K562 (cell line): ENCODE data around the gene PPARG. TPM values are rescaled to one million over a fixed set of nuclear protein-coding genes. Genes with fewer than 3 reads are reported as not detected.

Experiments
- ATAC-seq: fragments of 200-7000 bp; cut with Tn5 transposase; 3 replicates; pipeline ENCODE4 v1.9.1; 2020; ENCODE audit warnings: moderate library complexity
- BruUV-seq: library from RNA; stranded (reverse); fragments of 400-500 nt; replicated peaks from 2 replicates; lab custom pipeline; 2021; lab: Mats Ljungman, UMichigan
- CTCF ChIA-PET: fragments of 300-600 bp; formaldehyde crosslinking; extraction: SDS; loops from one replicate; lab custom pipeline; 2021; ENCODE audit warnings: low intra/inter-chr PET ratio; lab: Yijun Ruan, JAX
- POLR2A ChIA-PET: fragments of 300-600, 350-650 bp; sonication (Branson Sonifier 250); formaldehyde crosslinking; extraction: SDS; loops from one replicate; lab custom pipeline; 2021; ENCODE audit warnings: antibody characterized with exemption, inconsistent platforms; lab: Yijun Ruan, JAX
- DNase-seq, 4 experiments: peaks; one replicate each; pipeline versions ENCODE4 v3.0.0 to v3.0.0-alpha.2; 2011 to 2018; ENCODE audit warnings: low spot score in 3 of 4, mixed read lengths in 3 of 4; ENCODE audit errors: extremely low read depth in 1 of 4
- FAIRE-seq: peaks from 2 replicates; lab custom pipeline; 2011; peaks lifted over from hg19 to GRCh38; lab: Jason Lieb, UNC
- H2AFZ ChIP-seq: 2 replicates; pipeline ENCODE4 v1.6.0; 2011; ENCODE audit warnings: low read depth, low read length, control low read depth, inconsistent platforms
- H3K27ac ChIP-seq: fragments of 200-600 bp; 3 replicates; pipeline ENCODE4 v1.8.0; 2011; ENCODE audit warnings: low read depth, mild to moderate bottlenecking, control low read depth, inconsistent platforms, low read length, moderate library complexity, mixed read lengths; ENCODE audit errors: extremely low read depth
- H3K27me3 ChIP-seq, 2 experiments: fragments of 300-600 bp in 1 of 2; 2 replicates in 1 of 2; 3 replicates in 1 of 2; pipeline versions ENCODE4 v1.6.0 to v1.8.0; 2011; ENCODE audit warnings: inconsistent platforms in 2 of 2, low read length in 2 of 2, mild to moderate bottlenecking in 1 of 2, mixed read lengths in 1 of 2, moderate library complexity in 1 of 2; ENCODE audit not compliant: control insufficient read depth in 2 of 2, insufficient read depth in 2 of 2
- H3K36me3 ChIP-seq: fragments of 300-600 bp; 3 replicates; pipeline ENCODE4 v1.8.0; 2011; ENCODE audit warnings: mild to moderate bottlenecking, low read length, inconsistent platforms; ENCODE audit not compliant: control insufficient read depth, insufficient read depth
- H3K4me1 ChIP-seq, 2 experiments: fragments of 200-600 bp in 1 of 2; replicated peaks in 1 of 2; 2 replicates in 1 of 2; 3 replicates in 1 of 2; pipeline versions ENCODE4 v1.5.1 to v1.8.0; 2011; ENCODE audit warnings: inconsistent platforms in 2 of 2, low read length in 2 of 2, mild to moderate bottlenecking in 1 of 2, mixed read lengths in 1 of 2, moderate library complexity in 1 of 2; ENCODE audit not compliant: control insufficient read depth in 2 of 2, insufficient read depth in 2 of 2
- H3K4me2 ChIP-seq: 2 replicates; pipeline ENCODE4 v1.6.1; 2011; ENCODE audit warnings: low read length, control low read depth, inconsistent platforms, mixed read lengths; ENCODE audit not compliant: insufficient read depth
- H3K4me3 ChIP-seq: fragments of 200-600 bp; sonication (generic), shearing (Covaris generic); 2 replicates; pipeline ENCODE4 v1.5.1; 2016; ENCODE audit warnings: control low read depth, inconsistent platforms
- H3K79me2 ChIP-seq: fragments of 200-600 bp; 3 replicates; pipeline ENCODE4 v1.8.0; 2011; ENCODE audit warnings: low read length, inconsistent platforms; ENCODE audit not compliant: control insufficient read depth, insufficient read depth
- H3K9ac ChIP-seq, 2 experiments: 2 replicates each; pipeline versions ENCODE4 v1.6.0 to v1.6.1; 2011; ENCODE audit warnings: low read depth in 2 of 2, low read length in 2 of 2, control low read depth in 1 of 2, inconsistent platforms in 1 of 2, mild to moderate bottlenecking in 1 of 2, mixed read lengths in 1 of 2; ENCODE audit not compliant: insufficient read depth in 1 of 2
- H3K9me1 ChIP-seq: one replicate; pipeline ENCODE4 v1.6.0; 2011; ENCODE audit warnings: inconsistent platforms, mild to moderate bottlenecking, low read length, moderate library complexity; ENCODE audit not compliant: control insufficient read depth, insufficient read depth
- H3K9me3 ChIP-seq: replicated peaks from 2 replicates; pipeline ENCODE4 v1.5.1; 2011; ENCODE audit warnings: low read depth, low read length, inconsistent platforms; ENCODE audit not compliant: control insufficient read depth, insufficient read depth
- H4K20me1 ChIP-seq: replicated peaks from 2 replicates; pipeline ENCODE4 v1.6.1; 2011; ENCODE audit warnings: low read length, inconsistent platforms, mixed read lengths; ENCODE audit not compliant: control insufficient read depth, insufficient read depth
- ELF1 ChIP-seq: fragments of 200-800 bp; sonication (Bioruptor generic); IDR thresholded peaks from 2 replicates; pipeline ENCODE4 v1.6.1; 2016; ENCODE audit warnings: missing genetic modification characterization, missing compliant biosample characterization
- HMG20B ChIP-seq: fragments of 250-450 bp; sonication (Bioruptor Pico); IDR thresholded peaks from 2 replicates; pipeline ENCODE4 v1.5.0; 2021; ENCODE audit warnings: mild to moderate bottlenecking
- SMARCA5 ChIP-seq: fragments of 450-650 bp; IDR thresholded peaks from 2 replicates; pipeline ENCODE4 v1.6.1; 2016
- ZC3H11A ChIP-seq: IDR thresholded peaks from 2 replicates; pipeline ENCODE4 v1.6.1; 2012; ENCODE audit warnings: low read depth, low read length, improper control_type of control experiment
- ZC3H8 ChIP-seq: fragments of 450-650 bp; IDR thresholded peaks from 2 replicates; pipeline ENCODE4 v1.6.1; 2017
- ZNF282 ChIP-seq: sonication (generic); formaldehyde crosslinking; IDR thresholded peaks from 2 replicates; pipeline ENCODE4 v1.8.1; 2023; ENCODE audit warnings: missing genetic modification reagents
- WGBS: fragments of 100-300 bp; shearing (Covaris generic); methylation state at CpG from one replicate; pipeline ENCODE4 v1.1.6; 2016; ENCODE audit warnings: low coverage, mixed read lengths; ENCODE audit not compliant: insufficient coverage; ENCODE audit errors: missing lambda C conversion rate; 5-methylcytosine and 5-hydroxymethylcytosine counted together
- in situ Hi-C: fragments of 300-500 bp; cut with MboI; formaldehyde crosslinking; loops from 4 replicates; pipeline ENCODE4 v1.15.0; 2018; ENCODE audit warnings: inconsistent platforms, mixed read lengths
- intact Hi-C: fragments of 100-400 bp; cut with micrococcal nuclease; formaldehyde crosslinking; loops from 2 replicates; pipeline ENCODE4 v1.14.2; 2022
- polyA plus RNA-seq, 8 experiments: library from polyadenylated mRNA; depleted of rRNA in 4 of 8; stranded (reverse) in 5 of 8; unstranded in 3 of 8; fragments of >200 nt; fragmentation: Nextera tagmentation in 2 of 8; fragmentation: Illumina TruSeq in 1 of 8; extraction: Ambion mirVana in 2 of 8; extraction: Trizol in 1 of 8; gene quantifications; 2 replicates each; pipeline versions ENCODE4 v1.2.1 to v1.2.3, GENCODE V29; 2011 to 2014; ENCODE audit warnings: inconsistent platforms in 1 of 8, missing spikeins in 1 of 8
- total RNA-seq, 7 experiments: library from RNA; depleted of rRNA in 6 of 7; stranded (reverse); fragments of >200 nt in 6 of 7; fragmentation: Illumina TruSeq in 2 of 7; extraction: Trizol in 2 of 7; gene quantifications; 2 replicates each; pipeline versions ENCODE4 v1.2.1 to v1.2.3, GENCODE V29; 2011 to 2021; ENCODE audit warnings: low replicate concordance in 1 of 7
- TF ChIP-seq, protein P1 (sequence below): sonication (generic); formaldehyde crosslinking; IDR thresholded peaks from 2 replicates; pipeline ENCODE4 v1.8.1; 2023; ENCODE audit warnings: missing genetic modification reagents, mild to moderate bottlenecking, borderline replicate concordance
- TF ChIP-seq, protein P2 (sequence below): fragments of 250-450 bp; sonication (Bioruptor Pico); IDR thresholded peaks from 2 replicates; pipeline ENCODE4 v1.6.1; 2021; ENCODE audit warnings: mild to moderate bottlenecking

The PPARG gene
- total and polyA plus RNA-seq, 9 of the 15 experiments (the other 6 are each of a cell fraction or from before 2014, with no cell fraction given) = not detected

DNA sequence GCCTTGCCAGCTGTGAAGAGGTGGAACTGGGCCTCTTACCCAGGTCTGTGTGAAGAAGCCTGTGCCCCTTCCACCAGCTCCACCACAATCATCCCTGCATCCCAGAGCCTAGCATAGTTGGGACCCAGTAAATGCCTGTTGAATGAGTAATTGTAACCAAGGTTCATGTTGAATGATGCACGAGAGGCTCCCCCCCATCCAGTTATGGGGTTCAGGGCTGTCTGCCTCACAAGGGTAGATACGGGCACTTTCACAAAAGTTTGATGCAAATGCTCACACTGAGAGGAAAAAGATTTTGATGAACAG, 165.9 kb downstream of the PPARG start:
- ChIA-PET POLR2A (no interaction called here), CTCF (interaction anchor here (0.6 kb wide), 1 partner anchor 799 kb away, joined by 3 read pairs; no protein-coding TSS in a partner anchor)
- WGBS = 5% methylated on average over 2 of the region's 2 CpGs
- no peaks in the 10 kb centered on the region for H3K9me1 ChIP-seq
- in situ Hi-C loops (no loop called here), intact Hi-C loops (no loop called here)
- peaks cover 8 to 44% of the 10 kb centered on the region in 2 experiments for H3K27me3 ChIP-seq
- no TSS peak for BruUV-seq
- 0 out of 2 replicates have a peak, but pooled peaks cover 5% of the 10 kb centered on the region for H4K20me1 ChIP-seq
- TF ChIP-seq ZC3H8 (no peak), SMARCA5 (no peak), ELF1 (tag) (no peak), HMG20B (CRISPR knock-in tag) (no peak), ZNF282 (CRISPR knock-in tag) (no peak), ZC3H11A (no peak)
- TF ChIP-seq, protein P1, sequence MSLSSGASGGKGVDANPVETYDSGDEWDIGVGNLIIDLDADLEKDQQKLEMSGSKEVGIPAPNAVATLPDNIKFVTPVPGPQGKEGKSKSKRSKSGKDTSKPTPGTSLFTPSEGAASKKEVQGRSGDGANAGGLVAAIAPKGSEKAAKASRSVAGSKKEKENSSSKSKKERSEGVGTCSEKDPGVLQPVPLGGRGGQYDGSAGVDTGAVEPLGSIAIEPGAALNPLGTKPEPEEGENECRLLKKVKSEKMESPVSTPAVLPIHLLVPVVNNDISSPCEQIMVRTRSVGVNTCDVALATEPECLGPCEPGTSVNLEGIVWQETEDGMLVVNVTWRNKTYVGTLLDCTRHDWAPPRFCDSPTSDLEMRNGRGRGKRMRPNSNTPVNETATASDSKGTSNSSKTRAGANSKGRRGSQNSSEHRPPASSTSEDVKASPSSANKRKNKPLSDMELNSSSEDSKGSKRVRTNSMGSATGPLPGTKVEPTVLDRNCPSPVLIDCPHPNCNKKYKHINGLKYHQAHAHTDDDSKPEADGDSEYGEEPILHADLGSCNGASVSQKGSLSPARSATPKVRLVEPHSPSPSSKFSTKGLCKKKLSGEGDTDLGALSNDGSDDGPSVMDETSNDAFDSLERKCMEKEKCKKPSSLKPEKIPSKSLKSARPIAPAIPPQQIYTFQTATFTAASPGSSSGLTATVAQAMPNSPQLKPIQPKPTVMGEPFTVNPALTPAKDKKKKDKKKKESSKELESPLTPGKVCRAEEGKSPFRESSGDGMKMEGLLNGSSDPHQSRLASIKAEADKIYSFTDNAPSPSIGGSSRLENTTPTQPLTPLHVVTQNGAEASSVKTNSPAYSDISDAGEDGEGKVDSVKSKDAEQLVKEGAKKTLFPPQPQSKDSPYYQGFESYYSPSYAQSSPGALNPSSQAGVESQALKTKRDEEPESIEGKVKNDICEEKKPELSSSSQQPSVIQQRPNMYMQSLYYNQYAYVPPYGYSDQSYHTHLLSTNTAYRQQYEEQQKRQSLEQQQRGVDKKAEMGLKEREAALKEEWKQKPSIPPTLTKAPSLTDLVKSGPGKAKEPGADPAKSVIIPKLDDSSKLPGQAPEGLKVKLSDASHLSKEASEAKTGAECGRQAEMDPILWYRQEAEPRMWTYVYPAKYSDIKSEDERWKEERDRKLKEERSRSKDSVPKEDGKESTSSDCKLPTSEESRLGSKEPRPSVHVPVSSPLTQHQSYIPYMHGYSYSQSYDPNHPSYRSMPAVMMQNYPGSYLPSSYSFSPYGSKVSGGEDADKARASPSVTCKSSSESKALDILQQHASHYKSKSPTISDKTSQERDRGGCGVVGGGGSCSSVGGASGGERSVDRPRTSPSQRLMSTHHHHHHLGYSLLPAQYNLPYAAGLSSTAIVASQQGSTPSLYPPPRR (CRISPR knock-in tag) = no peak
- TF ChIP-seq, protein P2, sequence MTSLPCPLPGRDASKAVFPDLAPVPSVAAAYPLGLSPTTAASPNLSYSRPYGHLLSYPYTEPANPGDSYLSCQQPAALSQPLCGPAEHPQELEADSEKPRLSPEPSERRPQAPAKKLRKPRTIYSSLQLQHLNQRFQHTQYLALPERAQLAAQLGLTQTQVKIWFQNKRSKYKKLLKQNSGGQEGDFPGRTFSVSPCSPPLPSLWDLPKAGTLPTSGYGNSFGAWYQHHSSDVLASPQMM (CRISPR knock-in tag) = no peak
- H3K4me3 ChIP-seq = no peak overlapping the region
- no peak overlapping the region for H3K4me2 ChIP-seq
- no peaks in the 10 kb centered on the region for H3K36me3 ChIP-seq
- H3K4me1 ChIP-seq = no peaks in the 10 kb centered on the region
- H3K79me2 ChIP-seq = no peaks in the 10 kb centered on the region
- ATAC-seq (no peak), FAIRE-seq (no peak), DNase-seq (no peak)
- H2AFZ ChIP-seq = no peak overlapping the region
- no peaks in the 10 kb centered on the region for H3K9me3 ChIP-seq
- no peak overlapping the region for H3K27ac ChIP-seq
- H3K9ac ChIP-seq = no peak overlapping the region
